Pancreas (tissue), 10 donors: ENCODE results near the gene TRIM71. TPM values are rescaled to one million over a fixed set of nuclear protein-coding genes. Genes with fewer than 3 reads are reported as not detected.
"Not testable (repeated sequence)": the region's sequence is repeated elsewhere in the genome, so short reads cannot be mapped to it uniquely, and the experiment has no call there.

Source experiments
- ATAC-seq, 4 donors: fragments of 200-7000 bp; cut with Tn5 transposase; one replicate each; pipeline versions ENCODE4 v1.8.0 to v1.9.1; 2020; ENCODE audit warnings: mild to moderate bottlenecking in 4 of 4, moderate library complexity in 4 of 4
- DNase-seq, 6 donors: peaks; one replicate each; pipeline ENCODE4 v3.0.0-alpha.2; 2020
- FAIRE-seq: peaks from 2 replicates; lab custom pipeline; 2012; peaks lifted over from hg19 to GRCh38; lab: Jason Lieb, UNC
- H3K27ac ChIP-seq, 4 donors: fragments of 200-600 bp; sonication (generic); 1 replicate in 3 of 4; 2 replicates in 1 of 4; pipeline versions ENCODE4 v1.5.0 to v1.8.0; 2020
- H3K27me3 ChIP-seq, 4 donors: fragments of 200-600 bp; one replicate each; pipeline ENCODE4 v1.8.0; 2021
- H3K36me3 ChIP-seq, 3 donors: fragments of 200-600 bp; sonication (generic) in 1 of 3; one replicate each; pipeline versions ENCODE4 v1.5.0 to v1.8.0; 2020 to 2021
- H3K4me1 ChIP-seq, 3 donors: fragments of 200-600 bp; one replicate each; pipeline ENCODE4 v1.8.0; 2021
- H3K4me3 ChIP-seq, 4 donors: fragments of 200-600 bp; sonication (generic) in 2 of 4; one replicate each; pipeline versions ENCODE4 v1.5.0 to v1.8.0; 2020 to 2021
- H3K9me3 ChIP-seq, 4 donors: fragments of 200-600 bp; one replicate each; pipeline ENCODE4 v1.8.0; 2021
- WGBS, 2 donors: extraction: QIAGEN DNeasy Blood & Tissue Kit; methylation state at CpG; one replicate each; pipeline ENCODE4 v1.1.7; 2013; 5-methylcytosine and 5-hydroxymethylcytosine counted together
- intact Hi-C, 3 donors: fragments of 100-400 bp; cut with DNase I; formaldehyde crosslinking; loops; one replicate each; pipeline versions ENCODE4 v1.11.1 to v1.14.2; 2022
- polyA plus RNA-seq, 2 donors: library from polyadenylated mRNA; stranded (reverse); fragments of 200-250 nt; gene quantifications; one replicate each; pipeline ENCODE4 v1.2.3, GENCODE V29; 2013
- total RNA-seq, 6 donors: library from RNA; stranded (reverse); fragmentation: NEBNext Ultra II Directional in 4 of 6; extraction: Animal tissue kit (Norgen Biotek cat#: 25700) in 4 of 6; gene quantifications; one replicate each; pipeline versions ENCODE4 v1.2.1 to v1.2.4, GENCODE V29; 2021 to 2023
- TF ChIP-seq, protein P1 (sequence below), 4 donors: fragments of 200-600 bp; sonication (generic) in 3 of 4; IDR thresholded peaks; one replicate each; pipeline versions ENCODE4 v1.5.0 to v1.8.0; 2021; ENCODE audit warnings: antibody characterized with exemption in 4 of 4
- donor health status: healthy with polysubstance abuse.
- donor health status: DM: no; HTN: no; CAD: no; lungs with moderate emphysema.
- donor health status: DM: no; HTN: no; CAD: no.
- donor health status: control.
- donor health status: control.
- donor health status: Bipolar disorder and iron deficiency.
- donor health status: DM: yes; HTN: yes; CAD: no.
- donor health status: DM: no; HTN: no; CAD: no.
- donor health status: DM: no; HTN: no; CAD: no.
- donor health status: DM: yes; HTN: yes; CAD: no.

Gene TRIM71
- total and polyA plus RNA-seq, 8 donors, result 0.02 to 0.28 (median 0.03) TPM; not detected in 5

DNA sequence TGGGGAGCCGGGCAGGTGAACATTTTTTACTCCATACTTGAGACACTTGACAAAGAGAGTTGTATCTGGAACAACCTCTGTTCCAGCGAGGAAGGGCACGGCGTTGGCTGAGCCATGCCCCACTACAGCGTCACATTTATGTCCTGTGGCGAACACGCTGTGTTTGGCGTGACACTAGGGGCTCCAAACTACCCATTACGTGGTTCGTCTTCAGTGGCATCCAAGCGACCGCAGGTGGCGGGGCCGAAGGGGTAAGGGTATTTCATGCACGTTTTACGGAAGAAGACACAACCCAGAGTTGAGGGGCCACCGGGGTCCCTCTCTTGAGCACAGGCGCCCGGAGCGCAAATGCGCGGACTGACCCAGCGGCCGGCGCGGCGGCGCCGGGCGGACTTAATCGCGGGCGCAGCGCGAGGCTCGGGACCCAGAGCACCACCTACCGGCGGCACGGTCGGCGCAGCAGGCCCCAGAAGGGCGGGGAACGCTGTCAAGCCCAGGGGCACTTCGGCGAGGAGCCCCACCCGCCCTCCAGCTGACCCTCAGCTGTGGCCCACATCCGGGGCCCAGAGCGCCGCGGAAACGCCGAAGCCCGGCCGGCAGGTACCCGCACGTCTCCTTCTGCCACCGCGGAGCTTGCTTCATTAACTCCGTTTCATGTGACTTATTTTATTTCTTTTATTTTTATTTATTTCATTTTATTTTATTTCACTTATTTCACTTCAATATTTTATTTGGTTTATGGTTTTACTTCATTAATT lies 36.4 kb upstream of the TRIM71 start:
- no peak for FAIRE-seq

DNA sequence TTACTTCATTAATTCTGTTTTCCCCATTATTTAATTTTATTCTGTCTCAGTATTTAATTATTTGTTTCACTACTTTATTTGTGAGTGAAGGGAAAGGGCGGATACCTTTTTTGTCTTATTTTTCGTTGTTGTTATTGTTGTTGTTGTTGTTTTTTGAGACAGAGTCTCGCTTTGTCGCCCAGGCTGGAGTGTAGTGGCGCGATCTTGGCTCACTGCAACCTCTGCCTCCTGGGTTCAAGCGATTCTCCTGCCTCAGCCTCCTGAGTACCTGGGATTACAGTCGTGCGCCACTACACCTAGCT lies 35.9 kb upstream of the TRIM71 start:
- H3K27ac ChIP-seq, DNase-seq, intact Hi-C loops, ATAC-seq, H3K4me1 ChIP-seq, H3K36me3 ChIP-seq, FAIRE-seq, H3K9me3 ChIP-seq, H3K27me3 ChIP-seq: not testable (repeated sequence)
- WGBS, 2 donors, result 85 to 88% methylated on average over 9 of the region's 9 CpGs
- H3K4me3 ChIP-seq, result peak overlapping the region in 1 of 4 donors; percentile 61

More for the DNA sequence above, 36.4 kb upstream of the TRIM71 start:
- Histone ChIP-seq H3K27me3 (no peaks in the 10 kb centered on the region), H3K27ac (no peak overlapping the region), H3K4me1 (no peaks in the 10 kb centered on the region), H3K36me3 (no peaks in the 10 kb centered on the region), H3K9me3 (no peaks in the 10 kb centered on the region), H3K4me3 (peak overlapping the region; percentile 21 to 61 (median 36))
- DNase-seq (peak; percentile 37 to 89 (median 66)), ATAC-seq (peak; percentile 94 to 98 (median 98))
- intact Hi-C loops, result no loop called here
- TF ChIP-seq, protein P1, sequence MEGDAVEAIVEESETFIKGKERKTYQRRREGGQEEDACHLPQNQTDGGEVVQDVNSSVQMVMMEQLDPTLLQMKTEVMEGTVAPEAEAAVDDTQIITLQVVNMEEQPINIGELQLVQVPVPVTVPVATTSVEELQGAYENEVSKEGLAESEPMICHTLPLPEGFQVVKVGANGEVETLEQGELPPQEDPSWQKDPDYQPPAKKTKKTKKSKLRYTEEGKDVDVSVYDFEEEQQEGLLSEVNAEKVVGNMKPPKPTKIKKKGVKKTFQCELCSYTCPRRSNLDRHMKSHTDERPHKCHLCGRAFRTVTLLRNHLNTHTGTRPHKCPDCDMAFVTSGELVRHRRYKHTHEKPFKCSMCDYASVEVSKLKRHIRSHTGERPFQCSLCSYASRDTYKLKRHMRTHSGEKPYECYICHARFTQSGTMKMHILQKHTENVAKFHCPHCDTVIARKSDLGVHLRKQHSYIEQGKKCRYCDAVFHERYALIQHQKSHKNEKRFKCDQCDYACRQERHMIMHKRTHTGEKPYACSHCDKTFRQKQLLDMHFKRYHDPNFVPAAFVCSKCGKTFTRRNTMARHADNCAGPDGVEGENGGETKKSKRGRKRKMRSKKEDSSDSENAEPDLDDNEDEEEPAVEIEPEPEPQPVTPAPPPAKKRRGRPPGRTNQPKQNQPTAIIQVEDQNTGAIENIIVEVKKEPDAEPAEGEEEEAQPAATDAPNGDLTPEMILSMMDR (IDR thresholded peaks at IDR 0.05), result peak; percentile 55 to 88 (median 76)
- 2 to 3% methylated on average over 56 to 59 of the region's 59 CpGs for WGBS, 2 donors

DNA sequence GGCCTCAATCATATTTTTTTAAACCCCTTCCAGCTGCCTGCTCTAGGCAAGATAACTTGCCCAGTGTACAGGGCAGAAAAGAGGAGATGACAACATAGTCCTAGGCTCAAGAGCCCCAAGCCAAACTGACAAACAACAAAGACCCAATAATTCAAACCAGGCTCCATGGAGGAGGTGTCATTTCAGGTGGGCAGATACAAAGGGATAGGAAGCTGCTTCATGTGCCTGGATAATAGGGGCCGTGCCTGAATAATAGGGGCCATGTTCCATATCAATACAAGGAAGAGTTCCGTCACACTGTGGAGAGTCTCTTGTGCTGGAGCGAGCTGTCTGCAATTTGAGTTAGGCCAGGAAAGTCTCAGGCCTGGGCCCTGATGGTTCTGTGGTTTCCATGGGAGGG lies 35.4 kb upstream of the TRIM71 start:
- Histone ChIP-seq H3K4me1 (no peaks in the 10 kb centered on the region), H3K36me3 (no peaks in the 10 kb centered on the region), H3K27me3 (no peaks in the 10 kb centered on the region), H3K4me3 (no peak overlapping the region), H3K27ac (no peak overlapping the region), H3K9me3 (no peaks in the 10 kb centered on the region)
- 96 to 99% methylated on average over 3 of the region's 3 CpGs for WGBS, 2 donors
- intact Hi-C loops, result no loop called here
- DNase-seq, result no peak
- no peak for ATAC-seq
- TF ChIP-seq, protein P1 (IDR thresholded peaks at IDR 0.05), result no peak
- no peak for FAIRE-seq

DNA sequence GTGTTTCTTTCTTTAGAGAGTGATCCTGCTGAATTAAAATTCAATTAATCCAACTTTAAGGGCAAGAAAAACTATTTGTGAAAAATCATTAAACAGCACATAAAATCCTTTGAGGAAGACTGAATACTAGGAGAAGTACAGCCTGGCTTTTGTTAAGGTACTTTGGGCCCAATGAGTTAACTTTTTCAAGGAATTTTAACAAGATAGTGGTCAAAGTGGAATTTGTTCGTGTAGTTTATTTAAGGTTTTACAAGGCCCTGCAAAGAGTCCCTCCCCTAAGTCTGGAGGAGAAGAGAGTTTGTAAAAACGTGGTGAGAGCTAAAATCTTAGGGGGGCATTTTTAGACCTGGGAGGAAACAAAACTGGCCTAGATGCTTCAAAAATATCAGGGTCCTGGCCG lies 26.0 kb upstream of the TRIM71 start:
- Histone ChIP-seq H3K27ac (no peak overlapping the region), H3K27me3 (no peaks in the 10 kb centered on the region), H3K4me1 (peaks cover 0 to 4% (median 0%) of the 10 kb centered on the region in 3 donors), H3K4me3 (no peak overlapping the region), H3K9me3 (no peaks in the 10 kb centered on the region), H3K36me3 (no peaks in the 10 kb centered on the region)
- ATAC-seq (no peak), DNase-seq (no peak), FAIRE-seq (no peak)
- TF ChIP-seq, protein P1 (IDR thresholded peaks at IDR 0.05), result no peak
- intact Hi-C loops, result no loop called here
- WGBS, 2 donors, result 63% methylated on average over 3 of the region's 3 CpGs

DNA sequence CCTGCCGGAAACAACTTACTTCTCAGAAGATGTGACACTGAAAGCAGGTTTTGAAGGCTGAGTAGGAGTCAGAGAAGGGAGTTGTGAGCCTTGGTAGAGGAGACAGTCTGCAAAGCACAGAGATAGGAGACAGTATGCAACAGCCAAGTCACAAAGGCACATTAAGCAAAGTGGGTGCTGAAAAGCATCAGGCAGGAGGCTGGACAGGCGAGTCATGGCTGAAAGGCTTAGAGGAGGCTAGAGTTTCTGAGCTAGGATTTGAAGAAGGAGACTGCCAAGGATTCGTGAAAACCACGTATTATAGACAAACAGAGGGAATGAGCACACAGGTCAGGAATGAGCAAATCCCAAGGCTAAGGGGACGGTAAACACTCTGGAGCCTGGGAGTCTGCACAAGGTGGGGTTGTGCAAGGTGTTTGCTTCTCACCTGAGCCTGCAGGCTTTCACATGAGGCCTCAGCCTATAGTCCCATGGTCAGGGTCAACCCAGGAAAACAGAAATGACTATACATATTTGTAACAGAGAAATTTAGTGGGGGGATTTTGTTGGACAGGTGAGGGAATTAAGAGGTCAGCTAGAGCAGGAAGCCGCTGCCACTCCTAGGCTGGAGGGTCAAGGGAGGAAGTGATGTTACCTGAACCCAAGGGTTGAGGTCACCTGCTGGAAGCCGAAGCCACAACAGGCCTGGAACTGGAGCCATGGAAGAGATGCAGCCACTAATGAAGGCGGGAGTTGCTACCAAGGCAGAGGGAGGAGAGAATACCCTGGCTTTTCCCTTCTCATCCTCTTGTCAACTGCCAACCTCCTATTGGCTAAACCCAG lies 23.1 kb upstream of the TRIM71 start:
- Histone ChIP-seq H3K4me1 (peaks cover 0 to 4% (median 0%) of the 10 kb centered on the region in 3 donors), H3K4me3 (no peak overlapping the region), H3K27ac (no peak overlapping the region), H3K9me3 (no peaks in the 10 kb centered on the region), H3K36me3 (no peaks in the 10 kb centered on the region), H3K27me3 (no peaks in the 10 kb centered on the region)
- 69 to 71% methylated on average over 8 of the region's 8 CpGs for WGBS, 2 donors
- intact Hi-C loops, result no loop called here
- ATAC-seq (peak; percentile 46 to 98 (median 82)), FAIRE-seq (no peak), DNase-seq (peak in 2 of 6 donors; percentile 11 to 21)
- TF ChIP-seq, protein P1 (IDR thresholded peaks at IDR 0.05), result no peak

DNA sequence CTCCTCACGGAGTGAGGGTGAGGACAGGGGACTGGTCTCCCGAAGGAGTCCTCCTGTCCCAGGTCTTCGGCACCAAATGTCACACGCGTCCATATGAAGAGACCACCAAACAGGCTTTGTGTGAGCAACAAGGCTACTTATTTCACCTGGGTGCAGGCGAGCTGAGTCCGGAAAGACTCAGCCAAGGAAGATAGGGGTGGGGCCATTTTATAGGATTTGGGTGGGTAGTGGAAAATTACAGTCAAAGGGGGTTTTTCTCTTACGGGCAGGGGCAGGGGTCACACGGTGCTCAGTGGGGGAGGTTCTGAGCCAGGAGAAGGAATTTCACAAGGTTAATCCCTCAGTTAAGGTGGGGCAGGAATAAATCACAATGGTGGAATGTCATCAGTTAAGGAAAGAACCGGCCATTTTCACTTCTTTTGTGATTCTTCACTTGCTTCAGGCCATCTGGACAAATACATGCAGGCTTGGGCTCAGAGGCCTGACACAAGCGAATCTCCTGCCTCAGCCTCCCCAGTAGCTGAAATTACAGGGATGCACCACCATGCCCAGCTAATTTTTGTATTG lies 21.3 kb upstream of the TRIM71 start:
- H3K9me3 ChIP-seq, H3K36me3 ChIP-seq, FAIRE-seq, H3K27ac ChIP-seq, H3K4me3 ChIP-seq, H3K27me3 ChIP-seq, intact Hi-C loops, ATAC-seq, H3K4me1 ChIP-seq, DNase-seq: not testable (repeated sequence)
- WGBS, 2 donors, result 89 to 90% methylated on average over 11 of the region's 11 CpGs
